Measurements from ENCODE around the gene MED6. TPM values are rescaled to one million over a fixed set of nuclear protein-coding genes. Genes with fewer than 3 reads are reported as not detected.
A peak's percentile ranks its signal among the peaks of the same experiment; 100 is the strongest.

The MED6 gene
- polyA plus RNA-seq, 4 donors: 15.7 to 31.9 (median 21.4) TPM

DNA sequence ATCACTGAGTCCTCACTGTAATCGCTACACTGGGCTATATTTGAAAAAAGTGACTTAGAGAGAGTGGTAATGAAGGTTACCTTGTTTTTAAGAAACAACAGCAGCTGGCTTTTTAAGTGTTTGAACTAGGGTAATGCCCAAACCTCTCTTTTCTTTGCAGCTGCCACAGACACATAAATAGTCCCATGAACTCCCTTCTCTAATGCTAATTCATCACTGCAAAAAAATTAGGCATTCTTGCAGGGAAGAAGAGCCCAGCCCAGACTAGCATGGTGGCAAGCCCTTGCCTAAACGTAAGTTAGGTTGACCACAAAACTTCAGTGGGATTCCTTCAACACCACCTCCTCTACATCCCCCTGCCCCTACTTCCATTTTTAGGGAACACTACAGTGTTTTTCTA is 17.9 kb upstream of the MED6 start:
- Histone ChIP-seq H3K36me3 (ENCODE audit: control insufficient read depth in 3 of 3, insufficient read depth in 2 of 3, low read depth in 1 of 3, low read length in 3 of 3) (no peaks in the 10 kb centered on the region), H3K9me3 (ENCODE audit: control insufficient read depth in 2 of 2, insufficient read depth in 1 of 2, low read depth in 1 of 2, low read length in 1 of 2) (no peaks in the 10 kb centered on the region), H3K27ac (ENCODE audit: low read depth in 1 of 3, low read length in 2 of 3) (no peak overlapping the region), H3K4me1 (ENCODE audit: control insufficient read depth in 3 of 3, insufficient read depth in 2 of 3, low read depth in 1 of 3, low read length in 2 of 3) (no peaks in the 10 kb centered on the region), H3K27me3 (ENCODE audit: control insufficient read depth in 3 of 3, insufficient read depth in 3 of 3, low read length in 3 of 3) (no peaks in the 10 kb centered on the region), H3K4me3 (ENCODE audit: low read depth in 1 of 3, low read length in 3 of 3) (no peak overlapping the region)
- DNase-seq (no peak), FAIRE-seq (no peak)
- WGBS, 3 donors: 58 to 72% (median 68%) methylated on average over 2 of the region's 2 CpGs

GRCh38 chr14:70616646-70617045 is 16.2 kb upstream of the MED6 start:
- FAIRE-seq: no peak
- WGBS, 3 donors: 91 to 94% (median 92%) methylated on average over 3 of the region's 3 CpGs
- no peaks in the 10 kb centered on the region for H3K4me1 ChIP-seq (ENCODE audit: control insufficient read depth in 3 of 3, insufficient read depth in 2 of 3, low read depth in 1 of 3, low read length in 2 of 3)
- no peak for DNase-seq
- H3K9me3 ChIP-seq (ENCODE audit: control insufficient read depth in 2 of 2, insufficient read depth in 1 of 2, low read depth in 1 of 2, low read length in 1 of 2): no peaks in the 10 kb centered on the region
- H3K27ac ChIP-seq (ENCODE audit: low read depth in 1 of 3, low read length in 2 of 3): no peak overlapping the region
- H3K36me3 ChIP-seq (ENCODE audit: control insufficient read depth in 3 of 3, insufficient read depth in 2 of 3, low read depth in 1 of 3, low read length in 3 of 3): no peaks in the 10 kb centered on the region
- H3K4me3 ChIP-seq (ENCODE audit: low read depth in 1 of 3, low read length in 3 of 3): no peak overlapping the region
- no peaks in the 10 kb centered on the region for H3K27me3 ChIP-seq (ENCODE audit: control insufficient read depth in 3 of 3, insufficient read depth in 3 of 3, low read length in 3 of 3)

DNA sequence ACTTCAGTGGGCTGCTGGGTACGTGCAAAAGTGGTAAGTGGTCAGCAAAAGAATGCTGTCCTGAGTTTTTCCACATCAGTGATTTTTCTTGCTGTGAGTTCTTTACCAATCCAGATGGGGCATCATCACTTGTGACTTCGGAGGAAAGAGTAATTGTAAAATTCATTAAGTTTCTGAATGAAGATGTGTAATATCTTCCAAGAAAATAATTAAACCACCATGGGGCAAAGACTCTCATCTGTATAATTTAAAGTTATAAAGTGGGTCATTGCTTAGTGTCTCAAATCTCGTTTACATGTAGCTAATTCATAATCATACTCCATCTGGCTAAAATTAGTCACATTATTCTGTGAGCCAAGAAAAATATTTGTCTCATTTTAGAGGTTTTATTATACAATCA is 10.8 kb upstream of the MED6 start:
- H3K36me3 ChIP-seq (ENCODE audit: control insufficient read depth in 3 of 3, insufficient read depth in 2 of 3, low read depth in 1 of 3, low read length in 3 of 3): no peaks in the 10 kb centered on the region
- DNase-seq (no peak), FAIRE-seq (no peak)
- H3K27ac ChIP-seq (ENCODE audit: low read depth in 1 of 3, low read length in 2 of 3): no peak overlapping the region
- H3K9me3 ChIP-seq (ENCODE audit: control insufficient read depth in 2 of 2, insufficient read depth in 1 of 2, low read depth in 1 of 2, low read length in 1 of 2): no peaks in the 10 kb centered on the region
- no peaks in the 10 kb centered on the region for H3K4me1 ChIP-seq (ENCODE audit: control insufficient read depth in 3 of 3, insufficient read depth in 2 of 3, low read depth in 1 of 3, low read length in 2 of 3)
- H3K27me3 ChIP-seq (ENCODE audit: control insufficient read depth in 3 of 3, insufficient read depth in 3 of 3, low read length in 3 of 3): peaks cover 0 to 10% (median 2%) of the 10 kb centered on the region in 3 donors
- no peak overlapping the region for H3K4me3 ChIP-seq (ENCODE audit: low read depth in 1 of 3, low read length in 3 of 3)
- 36 to 52% (median 42%) methylated on average over 3 of the region's 3 CpGs for WGBS, 3 donors

DNA sequence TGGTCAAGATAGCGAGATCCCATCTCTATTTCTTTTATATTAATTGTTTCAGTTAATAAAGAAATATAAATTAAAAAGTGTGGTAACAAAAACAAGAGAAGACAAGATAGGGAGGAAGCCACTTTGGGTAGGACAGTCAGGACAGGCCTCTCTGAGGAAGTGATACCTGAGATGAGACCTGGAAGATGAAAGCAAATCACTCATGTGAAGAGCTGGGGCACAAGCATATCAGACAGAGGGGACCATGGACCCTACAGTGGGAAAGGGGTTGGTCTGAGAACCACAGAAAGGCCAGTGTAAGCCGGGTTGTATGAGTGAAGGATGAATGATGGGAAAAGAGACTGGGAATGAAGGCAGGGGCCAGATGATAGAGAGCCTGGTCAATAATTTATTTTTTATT is 1.8 kb upstream of the MED6 start:
- H3K4me3 ChIP-seq (ENCODE audit: low read depth in 1 of 3, low read length in 3 of 3): no peak overlapping the region
- DNase-seq (no peak), FAIRE-seq (no peak)
- H3K4me1 ChIP-seq (ENCODE audit: control insufficient read depth in 3 of 3, insufficient read depth in 2 of 3, low read depth in 1 of 3, low read length in 2 of 3): peaks cover 0 to 9% (median 3%) of the 10 kb centered on the region in 3 donors
- no peaks in the 10 kb centered on the region for H3K9me3 ChIP-seq (ENCODE audit: control insufficient read depth in 2 of 2, insufficient read depth in 1 of 2, low read depth in 1 of 2, low read length in 1 of 2)
- H3K27me3 ChIP-seq (ENCODE audit: control insufficient read depth in 3 of 3, insufficient read depth in 3 of 3, low read length in 3 of 3): peaks cover 0 to 6% (median 0%) of the 10 kb centered on the region in 3 donors
- WGBS, 3 donors: 86 to 88% (median 88%) methylated on average over 2 of the region's 2 CpGs
- no peaks in the 10 kb centered on the region for H3K36me3 ChIP-seq (ENCODE audit: control insufficient read depth in 3 of 3, insufficient read depth in 2 of 3, low read depth in 1 of 3, low read length in 3 of 3)
- no peak overlapping the region for H3K27ac ChIP-seq (ENCODE audit: low read depth in 1 of 3, low read length in 2 of 3)

GRCh38 chr14:70601162-70601561 is 707 bp upstream of the MED6 start:
- H3K27ac ChIP-seq (ENCODE audit: low read depth in 1 of 3, low read length in 2 of 3): no peak overlapping the region
- WGBS, 3 donors: 36 to 46% (median 40%) methylated on average over 3 of the region's 3 CpGs
- peak in 1 of 2 donors; percentile 15 for DNase-seq
- peaks cover 0 to 9% (median 3%) of the 10 kb centered on the region in 3 donors for H3K4me1 ChIP-seq (ENCODE audit: control insufficient read depth in 3 of 3, insufficient read depth in 2 of 3, low read depth in 1 of 3, low read length in 2 of 3)
- no peaks in the 10 kb centered on the region for H3K9me3 ChIP-seq (ENCODE audit: control insufficient read depth in 2 of 2, insufficient read depth in 1 of 2, low read depth in 1 of 2, low read length in 1 of 2)
- peaks cover 0 to 3% (median under 1%) of the 10 kb centered on the region in 3 donors for H3K36me3 ChIP-seq (ENCODE audit: control insufficient read depth in 3 of 3, insufficient read depth in 2 of 3, low read depth in 1 of 3, low read length in 3 of 3)
- peaks cover 0 to 3% (median 0%) of the 10 kb centered on the region in 3 donors for H3K27me3 ChIP-seq (ENCODE audit: control insufficient read depth in 3 of 3, insufficient read depth in 3 of 3, low read length in 3 of 3)
- H3K4me3 ChIP-seq (ENCODE audit: low read depth in 1 of 3, low read length in 3 of 3): peak overlapping the region; percentile 28 to 61 (median 43)
- no peak for FAIRE-seq

GRCh38 chr14:70599345-70599744 is 1.1 kb downstream of the MED6 start:
- no peaks in the 10 kb centered on the region for H3K27me3 ChIP-seq (ENCODE audit: control insufficient read depth in 3 of 3, insufficient read depth in 3 of 3, low read length in 3 of 3)
- H3K4me3 ChIP-seq (ENCODE audit: low read depth in 1 of 3, low read length in 3 of 3): peak overlapping the region in 1 of 3 donors; percentile 99
- DNase-seq (no peak), FAIRE-seq (no peak)
- peaks cover 0 to 9% (median 3%) of the 10 kb centered on the region in 3 donors for H3K4me1 ChIP-seq (ENCODE audit: control insufficient read depth in 3 of 3, insufficient read depth in 2 of 3, low read depth in 1 of 3, low read length in 2 of 3)
- WGBS, 3 donors: 23 to 55% (median 53%) methylated on average over 1 of the region's 1 CpG
- H3K9me3 ChIP-seq (ENCODE audit: control insufficient read depth in 2 of 2, insufficient read depth in 1 of 2, low read depth in 1 of 2, low read length in 1 of 2): no peaks in the 10 kb centered on the region
- H3K27ac ChIP-seq (ENCODE audit: low read depth in 1 of 3, low read length in 2 of 3): no peak overlapping the region
- peaks cover 0 to 16% (median 11%) of the 10 kb centered on the region in 3 donors for H3K36me3 ChIP-seq (ENCODE audit: control insufficient read depth in 3 of 3, insufficient read depth in 2 of 3, low read depth in 1 of 3, low read length in 3 of 3)

GRCh38 chr14:70597731-70598130 is 2.7 kb downstream of the MED6 start:
- peaks cover 0 to 18% (median 17%) of the 10 kb centered on the region in 3 donors for H3K36me3 ChIP-seq (ENCODE audit: control insufficient read depth in 3 of 3, insufficient read depth in 2 of 3, low read depth in 1 of 3, low read length in 3 of 3)
- WGBS, 3 donors: 92 to 96% (median 93%) methylated on average over 3 of the region's 3 CpGs
- FAIRE-seq (no peak), DNase-seq (no peak)
- H3K4me3 ChIP-seq (ENCODE audit: low read depth in 1 of 3, low read length in 3 of 3): no peak overlapping the region
- peaks cover 0 to 9% (median 3%) of the 10 kb centered on the region in 3 donors for H3K4me1 ChIP-seq (ENCODE audit: control insufficient read depth in 3 of 3, insufficient read depth in 2 of 3, low read depth in 1 of 3, low read length in 2 of 3)
- no peaks in the 10 kb centered on the region for H3K27me3 ChIP-seq (ENCODE audit: control insufficient read depth in 3 of 3, insufficient read depth in 3 of 3, low read length in 3 of 3)
- no peaks in the 10 kb centered on the region for H3K9me3 ChIP-seq (ENCODE audit: control insufficient read depth in 2 of 2, insufficient read depth in 1 of 2, low read depth in 1 of 2, low read length in 1 of 2)
- no peak overlapping the region for H3K27ac ChIP-seq (ENCODE audit: low read depth in 1 of 3, low read length in 2 of 3)

DNA sequence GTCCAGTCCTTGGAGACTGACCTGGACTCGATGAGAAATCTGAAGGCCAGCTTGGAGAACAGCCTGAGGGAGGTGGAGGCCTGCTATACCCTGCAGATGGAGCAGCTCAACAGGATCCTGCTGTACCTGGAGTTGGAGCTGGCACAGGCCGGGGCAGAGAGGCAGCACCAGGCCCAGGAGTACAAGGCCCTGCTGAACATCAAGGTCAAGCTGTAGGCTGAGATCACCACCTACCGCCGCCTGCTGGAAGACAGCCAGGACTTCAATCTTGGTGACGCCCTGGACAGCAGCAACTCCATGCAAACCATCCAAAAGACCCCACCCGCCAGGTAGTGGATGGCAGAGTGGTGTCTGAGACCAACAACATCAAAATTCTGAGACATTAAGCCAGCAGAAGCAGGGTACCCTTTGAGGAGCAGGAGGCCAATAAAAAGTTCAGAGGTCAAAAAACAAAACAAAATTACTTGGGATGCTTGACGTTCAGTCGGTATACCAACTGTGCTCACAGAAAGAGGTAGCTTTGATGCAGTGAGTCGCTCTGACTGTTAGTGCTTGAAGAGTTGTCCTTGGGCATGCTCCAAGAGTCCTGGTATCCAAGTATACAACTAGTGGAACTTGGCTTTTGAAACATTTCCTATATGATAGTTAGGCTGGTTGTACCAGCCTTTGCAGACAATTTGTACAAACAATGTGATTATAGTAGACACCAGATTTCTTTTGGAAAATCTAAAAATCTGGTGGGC is 4.8 kb downstream of the MED6 start:
- FAIRE-seq (no peak), DNase-seq (no peak)
- Histone ChIP-seq H3K27me3 (ENCODE audit: control insufficient read depth in 3 of 3, insufficient read depth in 3 of 3, low read length in 3 of 3) (no peaks in the 10 kb centered on the region), H3K4me3 (ENCODE audit: low read depth in 1 of 3, low read length in 3 of 3) (no peak overlapping the region), H3K36me3 (ENCODE audit: control insufficient read depth in 3 of 3, insufficient read depth in 2 of 3, low read depth in 1 of 3, low read length in 3 of 3) (peaks cover 0 to 21% (median 17%) of the 10 kb centered on the region in 3 donors), H3K27ac (ENCODE audit: low read depth in 1 of 3, low read length in 2 of 3) (no peak overlapping the region), H3K9me3 (ENCODE audit: control insufficient read depth in 2 of 2, insufficient read depth in 1 of 2, low read depth in 1 of 2, low read length in 1 of 2) (no peaks in the 10 kb centered on the region), H3K4me1 (ENCODE audit: control insufficient read depth in 3 of 3, insufficient read depth in 2 of 3, low read depth in 1 of 3, low read length in 2 of 3) (peaks cover 0 to 9% (median 3%) of the 10 kb centered on the region in 3 donors)
- 79 to 91% (median 87%) methylated on average over 9 of the region's 9 CpGs for WGBS, 3 donors
